SK-N-SH (cell line): Measurements from ENCODE around the gene PPFIBP2. TPM values are rescaled to one million over a fixed set of nuclear protein-coding genes. Genes with fewer than 3 reads are reported as not detected.

Experiments
- CTCF ChIA-PET: fragments of 300-600, 350-600 bp; formaldehyde crosslinking; extraction: SDS; loops from one replicate; lab custom pipeline; 2021; lab: Yijun Ruan, JAX
- POLR2A ChIA-PET: fragments of 350-600 bp; sonication (Branson Sonifier 250); formaldehyde crosslinking; extraction: SDS; loops from one replicate; lab custom pipeline; 2020; ENCODE audit warnings: antibody characterized with exemption, inconsistent platforms; lab: Yijun Ruan, JAX
- DNase-seq: peaks from one replicate; pipeline ENCODE4 v3.0.0; 2012
- H2AFZ ChIP-seq: fragments of 200-600 bp; sonication (generic); 2 replicates; pipeline ENCODE4 v1.8.1; 2016; ENCODE audit warnings: antibody characterized with exemption, mild to moderate bottlenecking, low read depth
- H3F3A ChIP-seq: fragments of 200-600 bp; sonication (generic); replicated peaks from 2 replicates; pipeline ENCODE3; 2016; ENCODE audit warnings: antibody characterized with exemption, mild to moderate bottlenecking; ENCODE audit not compliant: insufficient read depth
- H3K27ac ChIP-seq, 2 experiments: fragments of 200-500 bp in 1 of 2; fragments of 200-600 bp in 1 of 2; sonication (Bioruptor generic) in 1 of 2; sonication (generic), shearing (Covaris generic) in 1 of 2; 2 replicates each; pipeline versions ENCODE4 v1.5.1 to v1.6.1; 2014 to 2016; ENCODE audit warnings: low read depth in 2 of 2, inconsistent platforms in 1 of 2, low read length in 1 of 2, mild to moderate bottlenecking in 1 of 2, mixed read lengths in 1 of 2
- H3K27me3 ChIP-seq: fragments of 200-600 bp; sonication (generic), shearing (Covaris generic); 2 replicates; pipeline ENCODE4 v1.6.1; 2016; ENCODE audit warnings: mixed run types; ENCODE audit not compliant: insufficient read depth
- H3K36me3 ChIP-seq, 2 experiments: fragments of 200-500 bp in 1 of 2; fragments of 200-600 bp in 1 of 2; sonication (Bioruptor generic) in 1 of 2; sonication (generic) in 1 of 2; replicated peaks in 1 of 2; 2 replicates each; pipeline versions ENCODE3 to v1.5.1; 2014 to 2016; ENCODE audit warnings: low read length in 1 of 2, mild to moderate bottlenecking in 1 of 2; ENCODE audit not compliant: insufficient read depth in 2 of 2, control insufficient read depth in 1 of 2
- H3K4me1 ChIP-seq, 2 experiments: fragments of 200-500 bp in 1 of 2; fragments of 200-600 bp in 1 of 2; sonication (Bioruptor generic) in 1 of 2; sonication (generic), shearing (Covaris generic) in 1 of 2; 2 replicates each; pipeline versions ENCODE4 v1.5.1 to v1.6.1; 2014 to 2016; ENCODE audit warnings: low read depth in 1 of 2, low read length in 1 of 2, mixed run types in 1 of 2; ENCODE audit not compliant: insufficient read depth in 2 of 2, control insufficient read depth in 1 of 2
- H3K4me2 ChIP-seq: fragments of 200-600 bp; sonication (generic), shearing (Covaris generic); 2 replicates; pipeline ENCODE4 v1.6.1; 2017; ENCODE audit warnings: mixed run types
- H3K4me3 ChIP-seq, 2 experiments: fragments of 200-500 bp in 1 of 2; fragments of 200-600 bp in 1 of 2; sonication (Bioruptor generic) in 1 of 2; sonication (generic), shearing (Covaris generic) in 1 of 2; 2 replicates each; pipeline versions ENCODE4 v1.5.1 to v1.8.1; 2014 to 2016; ENCODE audit warnings: low read depth in 2 of 2, inconsistent platforms in 1 of 2, low read length in 1 of 2, mild to moderate bottlenecking in 1 of 2, mixed read lengths in 1 of 2, moderate library complexity in 1 of 2
- H3K79me2 ChIP-seq: fragments of 200-600 bp; sonication (generic); 2 replicates; pipeline ENCODE4 v1.8.1; 2017; ENCODE audit warnings: mild to moderate bottlenecking; ENCODE audit not compliant: insufficient read depth
- H3K9ac ChIP-seq: fragments of 200-600 bp; sonication (generic); 2 replicates; pipeline ENCODE4 v1.6.1; 2017; ENCODE audit warnings: mixed run types
- H3K9me2 ChIP-seq: fragments of 200-600 bp; sonication (generic); 2 replicates; pipeline ENCODE4 v1.6.1; 2017; ENCODE audit warnings: mixed run types
- H3K9me3 ChIP-seq: fragments of 200-600 bp; sonication (generic); 2 replicates; pipeline ENCODE4 v1.6.1; 2017; ENCODE audit warnings: mixed run types, mild to moderate bottlenecking, moderate library complexity
- H4K20me1 ChIP-seq: fragments of 200-600 bp; sonication (generic); 2 replicates; pipeline ENCODE4 v1.6.1; 2017; ENCODE audit warnings: mild to moderate bottlenecking, mixed run types; ENCODE audit not compliant: insufficient read depth
- ELF1 ChIP-seq: IDR thresholded peaks from 2 replicates; pipeline ENCODE4 v1.4.0; 2012
- EP300 ChIP-seq, 2 experiments: IDR thresholded peaks; 2 replicates each; pipeline versions ENCODE4 v1.4.0 to v1.6.1; 2012; ENCODE audit warnings: borderline replicate concordance in 1 of 2, low read depth in 1 of 2, low read length in 1 of 2
- EZH2phosphoT487 ChIP-seq: fragments of 200-600 bp; sonication (generic); IDR thresholded peaks from 2 replicates; pipeline ENCODE4 v1.6.1; 2017; ENCODE audit warnings: low read depth, mixed run types, mild to moderate bottlenecking, antibody characterized with exemption, moderate library complexity, borderline replicate concordance
- FOSL2 ChIP-seq: IDR thresholded peaks from 2 replicates; pipeline ENCODE4 v1.4.0; 2012; ENCODE audit warnings: low read depth, mild to moderate bottlenecking, moderate library complexity, borderline replicate concordance
- FOXJ3 ChIP-seq: sonication (generic); formaldehyde crosslinking; IDR thresholded peaks from 2 replicates; pipeline ENCODE4 v1.5.1; 2020; ENCODE audit warnings: mild to moderate bottlenecking, missing genetic modification reagents
- GABPA ChIP-seq: IDR thresholded peaks from 2 replicates; pipeline ENCODE4 v1.4.0; 2012; ENCODE audit warnings: low read depth, mild to moderate bottlenecking
- JUND ChIP-seq: IDR thresholded peaks from 2 replicates; pipeline ENCODE4 v1.4.0; 2012
- MAX ChIP-seq: IDR thresholded peaks from 2 replicates; pipeline ENCODE4 v1.4.0; 2012; ENCODE audit warnings: low read depth
- MEF2A ChIP-seq: IDR thresholded peaks from 2 replicates; pipeline ENCODE4 v1.4.0; 2012; ENCODE audit warnings: low read depth, borderline replicate concordance
- NFIC ChIP-seq: IDR thresholded peaks from 2 replicates; pipeline ENCODE4 v1.4.0; 2012; ENCODE audit warnings: borderline replicate concordance
- NRF1 ChIP-seq: IDR thresholded peaks from 2 replicates; pipeline ENCODE4 v1.6.1; 2012; ENCODE audit warnings: low read depth, mild to moderate bottlenecking, low read length
- RAD21 ChIP-seq: IDR thresholded peaks from 2 replicates; pipeline ENCODE4 v1.6.1; 2012; ENCODE audit warnings: mild to moderate bottlenecking, low read length
- RCOR1 ChIP-seq: fragments of 150-350 bp; IDR thresholded peaks from 2 replicates; pipeline ENCODE4 v1.6.1; 2017; ENCODE audit warnings: antibody characterized with exemption, low read length
- REST ChIP-seq: IDR thresholded peaks from 2 replicates; pipeline ENCODE4 v1.6.1; 2012; ENCODE audit warnings: mild to moderate bottlenecking, low read depth, low read length, moderate library complexity
- SMC3 ChIP-seq: IDR thresholded peaks from 2 replicates; pipeline ENCODE4 v1.6.1; 2012; ENCODE audit warnings: low read depth, low read length, improper control_type of control experiment
- TAF1 ChIP-seq: IDR thresholded peaks from 2 replicates; pipeline ENCODE4 v1.6.1; 2012; ENCODE audit warnings: low read depth, mild to moderate bottlenecking, low read length, moderate library complexity, borderline replicate concordance
- USF1 ChIP-seq: IDR thresholded peaks from 2 replicates; pipeline ENCODE4 v1.4.0; 2012; ENCODE audit warnings: low read depth, borderline replicate concordance
- USF2 ChIP-seq: fragments of 150-350 bp; IDR thresholded peaks from 2 replicates; pipeline ENCODE4 v1.6.1; 2017; ENCODE audit warnings: antibody characterized with exemption, low read length, low read depth, borderline replicate concordance
- YY1 ChIP-seq: IDR thresholded peaks from 2 replicates; pipeline ENCODE4 v1.4.0; 2012; ENCODE audit warnings: low read depth, mild to moderate bottlenecking
- ZBTB33 ChIP-seq: IDR thresholded peaks from 2 replicates; pipeline ENCODE4 v1.4.0; 2012; ENCODE audit warnings: low read depth, borderline replicate concordance
- WGBS: methylation state at CpG from one replicate; pipeline ENCODE4 v1.1.6; 2017; ENCODE audit warnings: low lambda C conversion rate; 5-methylcytosine and 5-hydroxymethylcytosine counted together
- polyA plus RNA-seq, 3 experiments: library from polyadenylated mRNA; depleted of rRNA; stranded (reverse); fragments of >200 nt; gene quantifications; 2 replicates each; pipeline ENCODE4 v1.2.3, GENCODE V29; 2012

The PPFIBP2 gene
- polyA plus RNA-seq, 1 of the 3 experiments (the other 2 are of a cell fraction): 0.67 TPM

GRCh38 chr11:7569044-7569443 is 55.2 kb downstream of the PPFIBP2 start:
- H3K4me3 ChIP-seq: no peak overlapping the region
- peaks cover 0 to 8% of the 10 kb centered on the region in 2 experiments; a peak in 1 of 4 replicates for H3K4me1 ChIP-seq
- H3K4me2 ChIP-seq: no peak overlapping the region
- H3K27ac ChIP-seq: no peak overlapping the region
- DNase-seq: no peak
- no peaks in the 10 kb centered on the region for H4K20me1 ChIP-seq
- H3K9me2 ChIP-seq: no peaks in the 10 kb centered on the region
- no peak overlapping the region for H2AFZ ChIP-seq
- no peaks in the 10 kb centered on the region for H3F3A ChIP-seq
- POLR2A ChIA-PET: no interaction called here
- 47% methylated on average over 1 of the region's 1 CpG for WGBS
- H3K27me3 ChIP-seq: peaks cover 17% of the 10 kb centered on the region; the same call in 1 of the 2 replicates
- TF ChIP-seq EZH2phosphoT487: no peak
- TF ChIP-seq SMC3: no peak
- no peak for TF ChIP-seq USF1
- H3K36me3 ChIP-seq: no peaks in the 10 kb centered on the region
- no peaks in the 10 kb centered on the region for H3K9me3 ChIP-seq
- CTCF ChIA-PET: interaction anchor here (1.2 to 16.8 kb wide), 8 partner anchors 11 to 471 kb away, joined by 3 to 359 read pairs (median 23); partner anchors contain the start of gene PPFIBP2
- no peaks in the 10 kb centered on the region for H3K79me2 ChIP-seq
- no peak overlapping the region for H3K9ac ChIP-seq

- Histone ChIP-seq H3K79me2 (no peaks in the 10 kb centered on the region), H3K36me3 (no peaks in the 10 kb centered on the region), H3F3A (no peaks in the 10 kb centered on the region), H3K4me1 (peaks cover 0 to 10% of the 10 kb centered on the region in 2 experiments; a peak in 1 of 4 replicates), H2AFZ (no peak overlapping the region), H3K4me3 (no peak overlapping the region), H3K9me2 (no peaks in the 10 kb centered on the region), H3K27ac (no peak overlapping the region), H3K9me3 (no peaks in the 10 kb centered on the region), H3K4me2 (no peak overlapping the region), H3K27me3 (peaks cover 15% of the 10 kb centered on the region; the same call in 1 of the 2 replicates), H3K9ac (no peak overlapping the region), H4K20me1 (no peaks in the 10 kb centered on the region)
- ChIA-PET POLR2A (no interaction called here), CTCF (interaction anchor here (1.3 to 16.8 kb wide), 18 partner anchors 10 to 476 kb away, joined by 4 to 359 read pairs (median 18); partner anchors contain the start of gene PPFIBP2)
- 17% methylated on average over 2 of the region's 2 CpGs for WGBS
- no peak for TF ChIP-seq ZBTB33
- TF ChIP-seq NFIC: no peak
- TF ChIP-seq FOSL2: no peak
- TF ChIP-seq RCOR1: no peak
- no peak for TF ChIP-seq REST
- TF ChIP-seq USF2: no peak
- TF ChIP-seq USF1: no peak
- TF ChIP-seq GABPA: no peak
- TF ChIP-seq NRF1: no peak
- TF ChIP-seq YY1: no peak
- TF ChIP-seq TAF1: no peak
- TF ChIP-seq SMC3: no peak
- TF ChIP-seq FOXJ3 (CRISPR knock-in tag): no peak
- TF ChIP-seq RAD21: no peak
- no peak for TF ChIP-seq ELF1
- TF ChIP-seq MAX: no peak
- no peak for TF ChIP-seq EP300 (IDR thresholded peaks at IDR 0.05; ENCODE audit: borderline replicate concordance in 1 of 2, low read depth in 1 of 2, low read length in 1 of 2)
- TF ChIP-seq MEF2A: no peak
- TF ChIP-seq JUND: no peak
- no peak for DNase-seq
These were observed 56.4 kb downstream of the PPFIBP2 start for GRCh38 chr11:7570241-7570640.
